Measurements from ENCODE around the gene SCARB1. TPM values are rescaled to one million over a fixed set of nuclear protein-coding genes. Genes with fewer than 3 reads are reported as not detected.

SCARB1 gene
- polyA plus RNA-seq, 2 donors, result 7.4 to 8.6 TPM

- 84 to 86% methylated on average over 38 of the region's 38 CpGs for WGBS, 2 donors
- Histone ChIP-seq H3K4me3 (ENCODE audit: low read depth in 1 of 2, low read length in 2 of 2) (no peak overlapping the region), H3K36me3 (ENCODE audit: control insufficient read depth in 2 of 2, insufficient read depth in 2 of 2, low read length in 1 of 2) (peaks cover 0 to 13% of the 10 kb centered on the region in 2 donors), H3K4me1 (ENCODE audit: control insufficient read depth in 2 of 2, insufficient read depth in 2 of 2, low read length in 1 of 2) (no peaks in the 10 kb centered on the region), H3K27me3 (ENCODE audit: control insufficient read depth in 1 of 2, insufficient read depth in 2 of 2, low read length in 2 of 2) (no peaks in the 10 kb centered on the region), H3K27ac (ENCODE audit: low read depth in 2 of 2, low read length in 1 of 2) (no peak overlapping the region), H3K9me3 (ENCODE audit: control insufficient read depth in 2 of 2, insufficient read depth in 1 of 2, low read depth in 1 of 2, low read length in 1 of 2) (peaks cover 0 to 2% of the 10 kb centered on the region in 2 donors)
These were observed 48.7 kb downstream of the SCARB1 start for GRCh38 chr12:124814741-124815613.

- Histone ChIP-seq H3K27me3 (ENCODE audit: control insufficient read depth in 1 of 2, insufficient read depth in 2 of 2, low read length in 2 of 2) (no peaks in the 10 kb centered on the region), H3K27ac (ENCODE audit: low read depth in 2 of 2, low read length in 1 of 2) (no peak overlapping the region), H3K9me3 (ENCODE audit: control insufficient read depth in 2 of 2, insufficient read depth in 1 of 2, low read depth in 1 of 2, low read length in 1 of 2) (peaks cover 0 to 2% of the 10 kb centered on the region in 2 donors), H3K4me3 (ENCODE audit: low read depth in 1 of 2, low read length in 2 of 2) (no peak overlapping the region), H3K36me3 (ENCODE audit: control insufficient read depth in 2 of 2, insufficient read depth in 2 of 2, low read length in 1 of 2) (peaks cover 0 to 17% of the 10 kb centered on the region in 2 donors), H3K4me1 (ENCODE audit: control insufficient read depth in 2 of 2, insufficient read depth in 2 of 2, low read length in 1 of 2) (no peaks in the 10 kb centered on the region)
- WGBS, 2 donors, result 96 to 98% methylated on average over 3 of the region's 3 CpGs
These were observed 49.9 kb downstream of the SCARB1 start for GRCh38 chr12:124813782-124814181.

- Histone ChIP-seq H3K27ac (ENCODE audit: low read depth in 2 of 2, low read length in 1 of 2) (no peak overlapping the region), H3K27me3 (ENCODE audit: control insufficient read depth in 1 of 2, insufficient read depth in 2 of 2, low read length in 2 of 2) (no peaks in the 10 kb centered on the region), H3K9me3 (ENCODE audit: control insufficient read depth in 2 of 2, insufficient read depth in 1 of 2, low read depth in 1 of 2, low read length in 1 of 2) (peaks cover 0 to 2% of the 10 kb centered on the region in 2 donors), H3K4me3 (ENCODE audit: low read depth in 1 of 2, low read length in 2 of 2) (no peak overlapping the region), H3K4me1 (ENCODE audit: control insufficient read depth in 2 of 2, insufficient read depth in 2 of 2, low read length in 1 of 2) (no peaks in the 10 kb centered on the region), H3K36me3 (ENCODE audit: control insufficient read depth in 2 of 2, insufficient read depth in 2 of 2, low read length in 1 of 2) (peaks cover 0 to 17% of the 10 kb centered on the region in 2 donors)
- 92 to 96% methylated on average over 2 of the region's 2 CpGs for WGBS, 2 donors
These were observed 50.7 kb downstream of the SCARB1 start for GRCh38 chr12:124812979-124813378.

- Histone ChIP-seq H3K9me3 (ENCODE audit: control insufficient read depth in 2 of 2, insufficient read depth in 1 of 2, low read depth in 1 of 2, low read length in 1 of 2) (no peaks in the 10 kb centered on the region), H3K36me3 (ENCODE audit: control insufficient read depth in 2 of 2, insufficient read depth in 2 of 2, low read length in 1 of 2) (peaks cover 0 to 18% of the 10 kb centered on the region in 2 donors), H3K4me1 (ENCODE audit: control insufficient read depth in 2 of 2, insufficient read depth in 2 of 2, low read length in 1 of 2) (no peaks in the 10 kb centered on the region), H3K4me3 (ENCODE audit: low read depth in 1 of 2, low read length in 2 of 2) (no peak overlapping the region), H3K27me3 (ENCODE audit: control insufficient read depth in 1 of 2, insufficient read depth in 2 of 2, low read length in 2 of 2) (no peaks in the 10 kb centered on the region), H3K27ac (ENCODE audit: low read depth in 2 of 2, low read length in 1 of 2) (no peak overlapping the region)
- 98% methylated on average over 9 of the region's 9 CpGs for WGBS, 2 donors
These were observed 51.3 kb downstream of the SCARB1 start for GRCh38 chr12:124812356-124812755.

GRCh38 chr12:124811633-124812032, 52.0 kb downstream of the SCARB1 start:
- peaks cover 0 to 18% of the 10 kb centered on the region in 2 donors for H3K36me3 ChIP-seq (ENCODE audit: control insufficient read depth in 2 of 2, insufficient read depth in 2 of 2, low read length in 1 of 2)
- H3K27ac ChIP-seq (ENCODE audit: low read depth in 2 of 2, low read length in 1 of 2), result no peak overlapping the region
- 91 to 92% methylated on average over 13 of the region's 13 CpGs for WGBS, 2 donors
- no peaks in the 10 kb centered on the region for H3K4me1 ChIP-seq (ENCODE audit: control insufficient read depth in 2 of 2, insufficient read depth in 2 of 2, low read length in 1 of 2)
- no peaks in the 10 kb centered on the region for H3K9me3 ChIP-seq (ENCODE audit: control insufficient read depth in 2 of 2, insufficient read depth in 1 of 2, low read depth in 1 of 2, low read length in 1 of 2)
- H3K27me3 ChIP-seq (ENCODE audit: control insufficient read depth in 1 of 2, insufficient read depth in 2 of 2, low read length in 2 of 2), result no peaks in the 10 kb centered on the region
- H3K4me3 ChIP-seq (ENCODE audit: low read depth in 1 of 2, low read length in 2 of 2), result no peak overlapping the region

- Histone ChIP-seq H3K9me3 (ENCODE audit: control insufficient read depth in 2 of 2, insufficient read depth in 1 of 2, low read depth in 1 of 2, low read length in 1 of 2) (no peaks in the 10 kb centered on the region), H3K36me3 (ENCODE audit: control insufficient read depth in 2 of 2, insufficient read depth in 2 of 2, low read length in 1 of 2) (peaks cover 0 to 18% of the 10 kb centered on the region in 2 donors), H3K27ac (ENCODE audit: low read depth in 2 of 2, low read length in 1 of 2) (no peak overlapping the region), H3K4me1 (ENCODE audit: control insufficient read depth in 2 of 2, insufficient read depth in 2 of 2, low read length in 1 of 2) (no peaks in the 10 kb centered on the region), H3K4me3 (ENCODE audit: low read depth in 1 of 2, low read length in 2 of 2) (no peak overlapping the region), H3K27me3 (ENCODE audit: control insufficient read depth in 1 of 2, insufficient read depth in 2 of 2, low read length in 2 of 2) (no peaks in the 10 kb centered on the region)
- 91 to 94% methylated on average over 8 of the region's 8 CpGs for WGBS, 2 donors
These were observed 53.8 kb downstream of the SCARB1 start for GRCh38 chr12:124809878-124810277.

- WGBS, 2 donors, result 93 to 94% methylated on average over 4 of the region's 4 CpGs
- peaks cover 0 to 3% of the 10 kb centered on the region in 2 donors for H3K4me1 ChIP-seq (ENCODE audit: control insufficient read depth in 2 of 2, insufficient read depth in 2 of 2, low read length in 1 of 2)
- no peak overlapping the region for H3K4me3 ChIP-seq (ENCODE audit: low read depth in 1 of 2, low read length in 2 of 2)
- H3K36me3 ChIP-seq (ENCODE audit: control insufficient read depth in 2 of 2, insufficient read depth in 2 of 2, low read length in 1 of 2), result peaks cover 0 to 15% of the 10 kb centered on the region in 2 donors
- no peaks in the 10 kb centered on the region for H3K27me3 ChIP-seq (ENCODE audit: control insufficient read depth in 1 of 2, insufficient read depth in 2 of 2, low read length in 2 of 2)
- H3K9me3 ChIP-seq (ENCODE audit: control insufficient read depth in 2 of 2, insufficient read depth in 1 of 2, low read depth in 1 of 2, low read length in 1 of 2), result no peaks in the 10 kb centered on the region
- H3K27ac ChIP-seq (ENCODE audit: low read depth in 2 of 2, low read length in 1 of 2), result no peak overlapping the region
These were observed 54.3 kb downstream of the SCARB1 start for GRCh38 chr12:124809391-124809790.

- Histone ChIP-seq H3K9me3 (ENCODE audit: control insufficient read depth in 2 of 2, insufficient read depth in 1 of 2, low read depth in 1 of 2, low read length in 1 of 2) (no peaks in the 10 kb centered on the region), H3K4me1 (ENCODE audit: control insufficient read depth in 2 of 2, insufficient read depth in 2 of 2, low read length in 1 of 2) (peaks cover 0 to 7% of the 10 kb centered on the region in 2 donors), H3K4me3 (ENCODE audit: low read depth in 1 of 2, low read length in 2 of 2) (no peak overlapping the region), H3K27me3 (ENCODE audit: control insufficient read depth in 1 of 2, insufficient read depth in 2 of 2, low read length in 2 of 2) (no peaks in the 10 kb centered on the region), H3K36me3 (ENCODE audit: control insufficient read depth in 2 of 2, insufficient read depth in 2 of 2, low read length in 1 of 2) (peaks cover 0 to 6% of the 10 kb centered on the region in 2 donors), H3K27ac (ENCODE audit: low read depth in 2 of 2, low read length in 1 of 2) (no peak overlapping the region)
- 89 to 98% methylated on average over 2 of the region's 2 CpGs for WGBS, 2 donors
These were observed 55.4 kb downstream of the SCARB1 start for GRCh38 chr12:124808272-124808671.

- Histone ChIP-seq H3K27ac (ENCODE audit: low read depth in 2 of 2, low read length in 1 of 2) (no peak overlapping the region), H3K4me3 (ENCODE audit: low read depth in 1 of 2, low read length in 2 of 2) (no peak overlapping the region), H3K4me1 (ENCODE audit: control insufficient read depth in 2 of 2, insufficient read depth in 2 of 2, low read length in 1 of 2) (peaks cover 2 to 14% of the 10 kb centered on the region in 2 donors), H3K36me3 (ENCODE audit: control insufficient read depth in 2 of 2, insufficient read depth in 2 of 2, low read length in 1 of 2) (peaks cover 0 to 8% of the 10 kb centered on the region in 2 donors), H3K9me3 (ENCODE audit: control insufficient read depth in 2 of 2, insufficient read depth in 1 of 2, low read depth in 1 of 2, low read length in 1 of 2) (no peaks in the 10 kb centered on the region), H3K27me3 (ENCODE audit: control insufficient read depth in 1 of 2, insufficient read depth in 2 of 2, low read length in 2 of 2) (no peaks in the 10 kb centered on the region)
- 92 to 93% methylated on average over 25 of the region's 25 CpGs for WGBS, 2 donors
These were observed 57.6 kb downstream of the SCARB1 start for GRCh38 chr12:124805876-124806668.
